ENCODE data around the gene APEX1. TPM values are rescaled to one million over a fixed set of nuclear protein-coding genes. Genes with fewer than 3 reads are reported as not detected.
A peak's percentile ranks its signal among the peaks of the same experiment; 100 is the strongest.

Gene APEX1
- total RNA-seq, 4 donors from 2014 or later: 75.7 to 132 (median 115) TPM

- peak overlapping the region in 1 of 4 donors; percentile 1 for H3K27ac ChIP-seq
- no peak for TF ChIP-seq CTCF (IDR thresholded peaks at IDR 0.05)
- no peak for TF ChIP-seq POLR2A (IDR thresholded peaks at IDR 0.05)
- WGBS, 2 donors: 67 to 71% methylated on average over 5 of the region's 8 CpGs
- no peaks in the 10 kb centered on the region for H3K9me3 ChIP-seq
- H3K27me3 ChIP-seq: no peaks in the 10 kb centered on the region
- peaks cover 25 to 72% (median 33%) of the 10 kb centered on the region in 3 donors for H3K4me1 ChIP-seq
- peaks cover 19 to 37% (median 29%) of the 10 kb centered on the region in 3 donors for H3K36me3 ChIP-seq
- no peak overlapping the region for H3K4me3 ChIP-seq
- DNase-seq: no peak
- intact Hi-C loops (cut with DNase I): loop anchor here (5.0 kb wide), 1 partner anchor 111 kb away; no protein-coding TSS in a partner anchor
Measured at GRCh38 chr14:20458031-20458789, 3.2 kb downstream of the APEX1 start.

- no peak for DNase-seq
- intact Hi-C loops (cut with DNase I): no loop called here
- peak overlapping the region; percentile 97 to 100 (median 100) for H3K27ac ChIP-seq
- H3K4me1 ChIP-seq: peaks cover 17 to 59% (median 24%) of the 10 kb centered on the region in 3 donors
- peak overlapping the region; percentile 72 to 100 (median 99) for H3K4me3 ChIP-seq
- peaks cover 19 to 37% (median 29%) of the 10 kb centered on the region in 3 donors for H3K36me3 ChIP-seq
- H3K9me3 ChIP-seq: no peaks in the 10 kb centered on the region
- WGBS, 2 donors: 7 to 16% methylated on average over 7 to 8 of the region's 32 CpGs
- no peaks in the 10 kb centered on the region for H3K27me3 ChIP-seq
- TF ChIP-seq POLR2A (IDR thresholded peaks at IDR 0.05) (no peak), CTCF (IDR thresholded peaks at IDR 0.05) (no peak)
Measured at GRCh38 chr14:20460458-20461224, 5.6 kb downstream of the APEX1 start.

- Histone ChIP-seq H3K27ac (peak within 1 kb of the TSS; percentile 97 to 100 (median 100)), H3K27me3 (no peaks in the 10 kb centered on the region), H3K9me3 (no peaks in the 10 kb centered on the region), H3K36me3 (peaks cover 19 to 36% (median 28%) of the 10 kb centered on the region in 3 donors), H3K4me1 (peaks cover 13 to 51% (median 20%) of the 10 kb centered on the region in 3 donors), H3K4me3 (peak within 1 kb of the TSS; percentile 72 to 100 (median 99))
- DNase-seq: peak; percentile 98
- intact Hi-C loops (cut with DNase I): no loop called here
- 1 to 2% methylated on average over 13 to 20 of the region's 67 CpGs for WGBS, 2 donors
- TF ChIP-seq POLR2A (IDR thresholded peaks at IDR 0.05) (peak in 3 of 4 donors; percentile 84 to 96 (median 93)), CTCF (IDR thresholded peaks at IDR 0.05) (peak in 1 of 6 experiments; percentile 8)
Measured at GRCh38 chr14:20461225-20462141, 6.5 kb downstream of the APEX1 start, which contains the start of gene PIP4P1. TSS of gene PIP4P1 (minus strand) at chr14:20461434. CDS start at chr14:20461325, 109 bp downstream.

- peaks cover 0 to 35% (median 17%) of the 10 kb centered on the region in 3 donors for H3K4me1 ChIP-seq
- TF ChIP-seq POLR2A (IDR thresholded peaks at IDR 0.05): no peak
- no peak for TF ChIP-seq CTCF (IDR thresholded peaks at IDR 0.05)
- H3K9me3 ChIP-seq: no peaks in the 10 kb centered on the region
- no peaks in the 10 kb centered on the region for H3K27me3 ChIP-seq
- peaks cover 0 to 18% (median 9%) of the 10 kb centered on the region in 3 donors for H3K36me3 ChIP-seq
- intact Hi-C loops (cut with DNase I): no loop called here
- WGBS, 2 donors: 27 to 47% methylated on average over 8 to 16 of the region's 16 CpGs
- H3K27ac ChIP-seq: peak overlapping the region; percentile 93 to 98 (median 94)
- DNase-seq: no peak
- H3K4me3 ChIP-seq: peak overlapping the region; percentile 82 to 91 (median 87)
Measured at GRCh38 chr14:20468764-20469241, 13.8 kb downstream of the APEX1 start.
